GM19099 (cell line): Measurements from ENCODE around the gene EMC8.

Source experiments
- POLR2A ChIP-seq: IDR thresholded peaks from 3 replicates; pipeline ENCODE4 v1.6.1; 2011; ENCODE audit warnings: low read depth; ENCODE audit not compliant: insufficient read length; ENCODE audit errors: extremely low read depth

The EMC8 gene

DNA sequence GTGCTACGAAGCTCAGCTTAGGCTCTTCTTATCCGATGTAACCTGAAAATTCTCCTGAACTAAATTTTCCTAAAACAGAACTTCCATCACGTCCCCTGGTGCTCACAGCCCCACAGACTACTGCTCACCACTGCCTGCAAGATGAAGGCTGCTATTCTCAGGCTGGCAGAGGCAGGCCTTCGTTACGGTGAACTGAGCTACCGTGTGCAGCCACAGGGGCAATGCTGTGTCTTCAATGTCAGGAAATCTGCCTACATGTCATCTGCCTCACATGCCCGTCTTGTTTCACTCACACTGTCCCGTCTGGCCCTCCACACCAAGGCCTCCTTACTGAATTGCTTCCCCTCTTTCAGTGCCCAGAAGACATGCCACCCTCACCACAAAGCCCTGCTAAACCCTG, 15.9 kb downstream of the EMC8 start:
- no peak for TF ChIP-seq POLR2A

- TF ChIP-seq POLR2A = no peak
Measured at GRCh38 chr16:85782451-85782850, 16.9 kb downstream of the EMC8 start.

DNA sequence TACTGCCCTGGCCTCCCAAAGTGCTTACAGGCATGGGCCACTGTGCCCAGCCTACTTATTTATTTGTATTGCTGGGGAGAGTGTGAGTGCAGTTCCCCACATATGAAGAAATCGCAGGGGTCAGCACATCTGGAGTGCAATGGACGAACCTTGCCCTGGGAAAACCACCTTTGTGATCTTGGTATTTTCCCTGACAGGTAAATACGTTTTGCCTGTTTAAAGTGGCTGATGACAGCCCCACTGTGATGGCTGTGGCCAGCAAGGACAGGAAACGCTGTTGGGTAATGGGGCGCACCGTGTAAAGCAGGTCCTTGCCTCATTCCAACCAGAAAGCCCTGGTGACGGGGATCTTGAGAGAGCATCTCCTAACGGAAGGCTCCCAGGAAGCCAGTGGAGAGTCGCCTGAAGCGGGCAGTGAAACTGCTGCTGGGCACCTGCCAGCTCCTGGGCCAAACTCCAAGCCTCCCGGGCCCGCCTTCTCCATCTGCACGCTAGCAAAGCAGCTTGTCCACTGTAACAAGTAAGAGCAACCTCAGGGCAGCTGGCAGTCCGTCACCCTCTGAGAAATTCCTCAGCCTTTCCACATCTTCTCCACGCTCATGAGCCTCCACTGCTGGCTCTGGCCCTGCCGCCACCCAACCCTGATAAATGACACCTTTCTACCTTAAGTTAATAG, 17.5 kb downstream of the EMC8 start:
- TF ChIP-seq POLR2A = no peak

- no peak for TF ChIP-seq POLR2A
Measured at GRCh38 chr16:85781156-85781555, 18.2 kb downstream of the EMC8 start.

DNA sequence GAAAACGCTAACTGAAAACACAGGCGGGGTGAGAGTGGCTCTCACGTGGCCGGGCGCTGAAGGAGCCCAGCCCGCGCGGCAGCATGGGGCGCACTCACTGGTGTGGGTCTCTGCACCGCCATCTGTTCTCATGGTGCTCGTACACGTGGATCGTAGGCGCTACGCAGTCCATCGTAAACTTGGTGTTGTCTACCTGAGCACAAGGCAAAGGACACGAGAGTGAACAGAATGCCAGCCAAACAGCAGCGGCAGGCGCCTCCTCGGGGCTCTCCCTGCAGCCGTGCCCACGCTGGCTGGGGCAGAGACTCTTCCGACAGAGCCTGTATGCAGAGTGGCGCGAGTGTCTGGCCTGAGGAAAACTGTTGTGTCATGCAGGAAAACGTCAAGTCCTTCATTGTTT, 19.1 kb downstream of the EMC8 start:
- no peak for TF ChIP-seq POLR2A

DNA sequence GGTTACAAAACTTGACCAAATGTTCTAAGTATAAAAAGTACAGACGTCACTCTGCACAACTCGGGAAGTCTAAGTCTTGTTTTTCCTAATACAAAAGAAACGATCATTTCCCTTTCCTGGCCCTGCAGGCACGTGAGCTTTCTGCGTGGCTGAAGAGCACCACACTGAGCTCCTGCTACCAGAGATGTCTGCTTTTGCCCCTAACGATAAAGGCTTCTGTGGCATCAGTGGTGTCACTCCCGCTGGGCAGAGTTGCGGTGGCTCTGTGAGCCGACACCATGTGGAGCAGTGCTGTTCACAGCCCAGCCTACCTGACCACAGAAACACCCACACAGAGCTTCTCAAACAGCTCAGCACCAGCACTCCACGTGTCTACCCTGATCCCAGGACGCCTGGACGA, 20.5 kb downstream of the EMC8 start:
- no peak for TF ChIP-seq POLR2A

GRCh38 chr16:85777583-85778310, 21.6 kb downstream of the EMC8 start:
- TF ChIP-seq POLR2A = no peak

GRCh38 chr16:85774811-85775210, 24.5 kb downstream of the EMC8 start:
- no peak for TF ChIP-seq POLR2A

DNA sequence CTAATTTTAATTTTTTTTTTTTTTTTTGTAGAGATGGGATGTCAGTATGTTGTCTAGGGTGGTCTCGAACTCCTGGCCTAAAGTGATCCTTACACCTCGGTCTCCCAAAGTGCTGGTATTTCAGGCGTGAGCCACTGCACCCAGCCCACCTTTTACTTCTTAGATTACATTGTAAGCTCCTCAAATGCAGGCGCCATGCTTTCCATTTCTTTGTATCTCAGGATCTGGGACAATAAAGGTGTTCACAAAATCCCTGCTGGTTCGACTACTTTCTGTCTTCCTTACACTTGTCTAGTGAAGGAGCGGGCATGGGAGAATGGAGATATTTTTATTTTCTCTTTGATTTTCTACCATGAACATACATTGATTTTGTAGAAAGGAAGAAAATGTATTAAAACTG, 25.2 kb downstream of the EMC8 start:
- TF ChIP-seq POLR2A = no peak

DNA sequence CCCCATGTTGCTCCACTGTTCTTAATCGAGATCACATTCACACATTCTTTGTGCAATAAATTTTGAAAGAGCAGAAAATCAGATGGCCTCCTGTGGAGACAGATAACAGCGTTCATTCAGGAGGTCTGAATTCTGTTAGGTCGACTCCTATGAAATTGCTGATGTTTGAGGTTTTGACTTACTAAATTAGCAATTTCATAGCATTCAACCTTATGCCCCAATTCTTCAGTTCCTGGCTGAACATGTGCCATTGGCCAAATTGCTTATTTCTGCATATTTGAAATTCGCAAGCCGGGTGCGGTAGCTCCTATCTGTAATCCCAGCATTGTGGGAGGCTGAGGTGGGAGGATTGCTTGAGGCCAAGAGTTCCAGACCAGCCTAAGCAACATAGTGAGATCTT, 26.3 kb downstream of the EMC8 start:
- TF ChIP-seq POLR2A = no peak

GRCh38 chr16:85770741-85771140, 28.6 kb downstream of the EMC8 start:
- no peak for TF ChIP-seq POLR2A

GRCh38 chr16:85768199-85768598, 31.1 kb downstream of the EMC8 start:
- TF ChIP-seq POLR2A = no peak

GRCh38 chr16:85767531-85767930, 31.8 kb downstream of the EMC8 start:
- TF ChIP-seq POLR2A = no peak

DNA sequence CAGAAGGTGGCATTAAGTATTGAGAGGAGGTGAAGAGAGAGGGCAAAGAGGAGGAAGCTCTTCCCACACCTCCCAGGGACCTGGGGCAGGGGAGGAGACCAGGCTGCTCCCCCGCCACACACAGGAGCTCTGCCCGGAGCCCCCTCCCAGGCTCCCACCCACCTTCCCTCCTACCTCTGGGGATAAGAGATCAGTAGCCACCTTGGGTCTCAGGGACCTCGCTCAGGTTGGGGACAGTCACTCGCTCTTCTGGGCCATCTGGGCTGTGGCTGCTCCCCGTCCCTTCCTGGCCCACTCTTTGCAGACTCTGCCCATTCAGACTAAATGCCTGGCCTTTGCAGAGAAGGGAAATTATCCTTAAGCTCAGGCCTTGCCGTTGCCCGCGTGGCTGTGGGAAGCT, 33.6 kb downstream of the EMC8 start:
- TF ChIP-seq POLR2A = no peak

- no peak for TF ChIP-seq POLR2A
Measured at GRCh38 chr16:85765211-85765610, 34.1 kb downstream of the EMC8 start.

DNA sequence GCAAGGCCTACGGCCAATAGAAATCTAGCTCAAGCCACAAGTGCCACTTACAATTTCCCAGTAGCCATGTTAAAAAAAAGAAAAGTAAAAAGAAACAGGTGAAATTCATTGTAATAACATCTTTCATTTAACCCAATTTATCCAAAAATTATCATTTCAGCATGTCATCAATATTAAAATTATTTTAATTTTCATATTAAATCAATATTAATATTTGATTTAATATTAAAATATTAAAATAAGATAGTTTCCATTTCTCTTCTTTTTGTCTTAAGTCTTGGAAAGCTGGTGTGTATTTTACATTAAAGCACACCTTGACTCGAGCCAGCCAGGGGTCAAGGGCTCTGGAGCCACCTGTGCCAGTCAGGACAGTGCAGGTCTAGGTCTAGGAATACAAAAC, 35.7 kb downstream of the EMC8 start:
- no peak for TF ChIP-seq POLR2A

- no peak for TF ChIP-seq POLR2A
Measured at GRCh38 chr16:85762970-85763369, 36.4 kb downstream of the EMC8 start.

DNA sequence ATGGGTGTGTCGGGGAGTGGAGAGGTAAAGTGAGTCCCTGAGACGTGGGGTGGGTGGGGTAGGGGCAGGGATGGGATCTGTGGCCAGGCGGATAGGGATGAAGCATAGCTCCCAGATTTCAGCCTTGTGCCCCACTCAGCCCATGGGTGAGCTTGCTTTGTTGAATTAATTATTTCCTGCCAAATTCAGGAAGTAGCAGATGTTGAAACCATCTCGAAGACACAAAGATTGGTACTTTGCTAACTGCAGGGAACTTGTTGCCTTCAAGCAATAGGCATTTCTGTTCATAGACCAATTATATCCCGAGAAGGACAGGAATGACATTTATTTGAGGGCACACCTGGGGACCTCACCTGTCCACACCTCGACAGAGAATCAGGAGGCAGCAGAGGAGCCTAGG, 37.5 kb downstream of the EMC8 start:
- no peak for TF ChIP-seq POLR2A
